GM12892 (cell line): ENCODE data around the gene EDN1.

ENCODE experiments used
- POLR2A ChIP-seq: IDR thresholded peaks from 2 replicates; pipeline ENCODE4 v1.6.1; 2011; ENCODE audit warnings: low read depth, low read length, control low read depth
- POLR2AphosphoS5 ChIP-seq: IDR thresholded peaks from 2 replicates; pipeline ENCODE4 v1.6.1; 2011; ENCODE audit warnings: low read depth, low read length, control low read depth

DNA sequence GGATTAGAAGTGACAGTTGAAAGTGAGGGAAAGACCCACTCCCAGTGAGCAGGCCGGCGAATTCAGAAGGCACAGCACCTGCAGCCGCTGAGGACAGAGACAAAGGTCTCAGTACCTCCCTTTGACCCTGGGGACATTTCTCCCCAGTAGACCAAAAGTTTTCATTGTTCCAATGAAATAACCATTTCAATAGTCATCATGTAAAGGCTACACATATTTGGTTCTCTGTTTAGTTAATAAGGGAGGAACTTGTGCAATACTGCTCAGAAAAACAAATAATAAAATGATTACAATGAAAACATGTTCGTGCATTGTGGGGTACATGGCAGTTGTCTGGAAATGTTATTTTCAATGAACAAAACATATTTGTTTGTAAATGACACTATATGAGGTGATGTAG lies 52.5 kb downstream of the EDN1 start:
- TF ChIP-seq POLR2A (no peak), POLR2AphosphoS5 (no peak)
